Tibial nerve (tissue), 3 donors: ENCODE measurements around the gene KLK8.

ENCODE experiments used
- CTCF ChIP-seq, 5 experiments: fragments of 200-600 bp in 3 of 5; fragments of 450-650 bp in 2 of 5; sonication (generic) in 3 of 5; IDR thresholded peaks; one replicate each; pipeline ENCODE4 v1.5.1; 2016 to 2019; ENCODE audit warnings: antibody characterized with exemption in 5 of 5, mild to moderate bottlenecking in 3 of 5, moderate library complexity in 2 of 5
- POLR2A ChIP-seq, 2 donors: fragments of 450-650 bp; IDR thresholded peaks; one replicate each; pipeline ENCODE4 v1.6.1; 2017; ENCODE audit warnings: antibody characterized with exemption in 2 of 2, mild to moderate bottlenecking in 2 of 2, moderate library complexity in 2 of 2

GRCh38 chr19:51023946-51024345, 22.5 kb upstream of the KLK8 start:
- TF ChIP-seq CTCF (IDR thresholded peaks at IDR 0.05) (no peak), POLR2A (IDR thresholded peaks at IDR 0.05) (no peak)
